ENCODE data around the gene KCNQ1. TPM values are rescaled to one million over a fixed set of nuclear protein-coding genes. Genes with fewer than 3 reads are reported as not detected.

The KCNQ1 gene
- total and polyA plus RNA-seq, 2 of the 13 experiments (the other 11 are each of a cell fraction or from before 2014, with no cell fraction given), result 0.02 to 0.08 TPM

DNA sequence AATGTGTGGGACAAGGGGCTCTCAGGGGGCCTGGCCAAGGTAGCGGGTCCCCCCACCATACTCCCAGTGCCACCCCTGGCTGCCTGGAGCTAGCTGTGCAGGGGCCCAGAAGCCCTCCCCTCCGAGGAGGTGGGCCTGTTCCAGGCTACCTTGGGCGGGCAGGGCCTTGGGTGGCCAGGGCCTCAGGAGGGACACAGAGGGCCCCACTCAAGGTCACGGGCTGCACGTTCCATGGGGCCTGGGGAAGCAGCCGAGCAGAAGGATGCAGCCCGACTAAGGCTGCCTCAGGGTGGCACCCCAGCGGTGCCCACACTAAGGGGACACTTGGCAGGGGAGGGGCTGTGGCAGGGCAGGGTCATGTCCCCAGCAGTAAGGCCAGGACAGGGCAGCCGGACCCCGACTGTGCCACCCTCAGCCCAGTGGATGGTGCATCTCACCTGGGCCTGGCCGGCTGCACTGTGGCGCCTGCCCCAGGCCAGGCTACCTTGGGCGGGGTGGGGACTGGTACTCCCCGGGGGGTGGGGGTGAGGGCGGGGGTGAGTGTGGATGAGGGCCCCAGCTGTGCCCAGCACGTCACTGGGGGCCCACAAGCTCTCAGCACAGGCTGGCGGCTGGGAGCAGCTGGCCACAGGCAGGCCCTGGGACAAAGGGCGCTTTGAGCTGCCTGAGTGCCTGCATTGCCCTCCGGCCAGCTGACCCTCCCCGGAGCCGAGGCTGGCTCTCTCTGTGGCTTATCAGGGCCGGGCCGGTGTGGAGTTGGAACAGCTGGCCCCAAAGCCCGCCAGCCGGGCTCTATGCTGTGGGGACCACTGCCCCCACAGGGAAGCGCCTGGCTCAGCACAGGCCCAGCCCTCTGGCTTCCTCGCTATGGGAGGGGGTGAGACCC is 117.1 kb downstream of the KCNQ1 start (continued):
- TF ChIP-seq, protein P1, sequence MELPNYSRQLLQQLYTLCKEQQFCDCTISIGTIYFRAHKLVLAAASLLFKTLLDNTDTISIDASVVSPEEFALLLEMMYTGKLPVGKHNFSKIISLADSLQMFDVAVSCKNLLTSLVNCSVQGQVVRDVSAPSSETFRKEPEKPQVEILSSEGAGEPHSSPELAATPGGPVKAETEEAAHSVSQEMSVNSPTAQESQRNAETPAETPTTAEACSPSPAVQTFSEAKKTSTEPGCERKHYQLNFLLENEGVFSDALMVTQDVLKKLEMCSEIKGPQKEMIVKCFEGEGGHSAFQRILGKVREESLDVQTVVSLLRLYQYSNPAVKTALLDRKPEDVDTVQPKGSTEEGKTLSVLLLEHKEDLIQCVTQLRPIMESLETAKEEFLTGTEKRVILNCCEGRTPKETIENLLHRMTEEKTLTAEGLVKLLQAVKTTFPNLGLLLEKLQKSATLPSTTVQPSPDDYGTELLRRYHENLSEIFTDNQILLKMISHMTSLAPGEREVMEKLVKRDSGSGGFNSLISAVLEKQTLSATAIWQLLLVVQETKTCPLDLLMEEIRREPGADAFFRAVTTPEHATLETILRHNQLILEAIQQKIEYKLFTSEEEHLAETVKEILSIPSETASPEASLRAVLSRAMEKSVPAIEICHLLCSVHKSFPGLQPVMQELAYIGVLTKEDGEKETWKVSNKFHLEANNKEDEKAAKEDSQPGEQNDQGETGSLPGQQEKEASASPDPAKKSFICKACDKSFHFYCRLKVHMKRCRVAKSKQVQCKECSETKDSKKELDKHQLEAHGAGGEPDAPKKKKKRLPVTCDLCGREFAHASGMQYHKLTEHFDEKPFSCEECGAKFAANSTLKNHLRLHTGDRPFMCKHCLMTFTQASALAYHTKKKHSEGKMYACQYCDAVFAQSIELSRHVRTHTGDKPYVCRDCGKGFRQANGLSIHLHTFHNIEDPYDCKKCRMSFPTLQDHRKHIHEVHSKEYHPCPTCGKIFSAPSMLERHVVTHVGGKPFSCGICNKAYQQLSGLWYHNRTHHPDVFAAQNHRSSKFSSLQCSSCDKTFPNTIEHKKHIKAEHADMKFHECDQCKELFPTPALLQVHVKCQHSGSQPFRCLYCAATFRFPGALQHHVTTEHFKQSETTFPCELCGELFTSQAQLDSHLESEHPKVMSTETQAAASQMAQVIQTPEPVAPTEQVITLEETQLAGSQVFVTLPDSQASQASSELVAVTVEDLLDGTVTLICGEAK (IDR thresholded peaks at IDR 0.05), result no peak
- TF ChIP-seq, protein P1 (CRISPR knock-in tag; IDR thresholded peaks at IDR 0.05), result no peak
- TF ChIP-seq ZNF160 (CRISPR knock-in tag; IDR thresholded peaks at IDR 0.05), result 0 out of 2 replicates have a peak, but pooled peaks have one; percentile 71
- no peak for TF ChIP-seq SP4 (CRISPR knock-in tag; IDR thresholded peaks at IDR 0.05)
- TF ChIP-seq ZNF10 (CRISPR knock-in tag; IDR thresholded peaks at IDR 0.05; ENCODE audit: borderline replicate concordance, low read depth), result no peak
- TF ChIP-seq CEBPB (IDR thresholded peaks at IDR 0.05; ENCODE audit: borderline replicate concordance, low read depth, low read length), result no peak
- TF ChIP-seq, protein P2, sequence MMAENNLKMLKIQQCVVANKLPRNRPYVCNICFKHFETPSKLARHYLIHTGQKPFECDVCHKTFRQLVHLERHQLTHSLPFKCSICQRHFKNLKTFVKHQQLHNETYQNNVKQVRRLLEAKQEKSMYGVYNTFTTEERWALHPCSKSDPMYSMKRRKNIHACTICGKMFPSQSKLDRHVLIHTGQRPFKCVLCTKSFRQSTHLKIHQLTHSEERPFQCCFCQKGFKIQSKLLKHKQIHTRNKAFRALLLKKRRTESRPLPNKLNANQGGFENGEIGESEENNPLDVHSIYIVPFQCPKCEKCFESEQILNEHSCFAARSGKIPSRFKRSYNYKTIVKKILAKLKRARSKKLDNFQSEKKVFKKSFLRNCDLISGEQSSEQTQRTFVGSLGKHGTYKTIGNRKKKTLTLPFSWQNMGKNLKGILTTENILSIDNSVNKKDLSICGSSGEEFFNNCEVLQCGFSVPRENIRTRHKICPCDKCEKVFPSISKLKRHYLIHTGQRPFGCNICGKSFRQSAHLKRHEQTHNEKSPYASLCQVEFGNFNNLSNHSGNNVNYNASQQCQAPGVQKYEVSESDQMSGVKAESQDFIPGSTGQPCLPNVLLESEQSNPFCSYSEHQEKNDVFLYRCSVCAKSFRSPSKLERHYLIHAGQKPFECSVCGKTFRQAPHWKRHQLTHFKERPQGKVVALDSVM (CRISPR knock-in tag; IDR thresholded peaks at IDR 0.05), result no peak
- TF ChIP-seq ZNF292 (CRISPR knock-in tag; IDR thresholded peaks at IDR 0.05; ENCODE audit: borderline replicate concordance, low read depth), result peak; percentile 88
- no peak for TF ChIP-seq HIVEP1 (CRISPR knock-in tag; IDR thresholded peaks at IDR 0.05)
- TF ChIP-seq ISL2 (CRISPR knock-in tag; IDR thresholded peaks at IDR 0.05), result no peak
- TF ChIP-seq HDAC6 (IDR thresholded peaks at IDR 0.05; ENCODE audit: low read depth, low read length), result no peak
- TF ChIP-seq ZNF225 (CRISPR knock-in tag; IDR thresholded peaks at IDR 0.05), result no peak
- TF ChIP-seq ZNF749 (CRISPR knock-in tag; IDR thresholded peaks at IDR 0.05; ENCODE audit: borderline replicate concordance), result no peak
- no peak for TF ChIP-seq SRSF9 (IDR thresholded peaks at IDR 0.05; ENCODE audit: borderline replicate concordance, insufficient read depth, low read depth, low read length, poor library complexity, severe bottlenecking)
- TF ChIP-seq, protein P3, sequence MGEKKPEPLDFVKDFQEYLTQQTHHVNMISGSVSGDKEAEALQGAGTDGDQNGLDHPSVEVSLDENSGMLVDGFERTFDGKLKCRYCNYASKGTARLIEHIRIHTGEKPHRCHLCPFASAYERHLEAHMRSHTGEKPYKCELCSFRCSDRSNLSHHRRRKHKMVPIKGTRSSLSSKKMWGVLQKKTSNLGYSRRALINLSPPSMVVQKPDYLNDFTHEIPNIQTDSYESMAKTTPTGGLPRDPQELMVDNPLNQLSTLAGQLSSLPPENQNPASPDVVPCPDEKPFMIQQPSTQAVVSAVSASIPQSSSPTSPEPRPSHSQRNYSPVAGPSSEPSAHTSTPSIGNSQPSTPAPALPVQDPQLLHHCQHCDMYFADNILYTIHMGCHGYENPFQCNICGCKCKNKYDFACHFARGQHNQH (CRISPR knock-in tag; IDR thresholded peaks at IDR 0.05), result no peak; the same call in 1 of the 2 replicates

All from HepG2 (cell line).